Endothelial cell of umbilical vein (primary cell): Measurements from ENCODE around the gene MACROD2. TPM values are rescaled to one million over a fixed set of nuclear protein-coding genes. Genes with fewer than 3 reads are reported as not detected.

ENCODE experiments used
- BruUV-seq: library from RNA; stranded (reverse); fragments of 400-500 nt; replicated peaks from 2 replicates; lab custom pipeline; 2021; lab: Mats Ljungman, UMichigan
- CTCF ChIA-PET: fragments of 300-600, 350-600 bp; sonication (Branson Sonifier 250); formaldehyde crosslinking; loops from one replicate; lab custom pipeline; 2021; ENCODE audit warnings: antibody characterized with exemption, inconsistent platforms; lab: Charles Lee
- POLR2A ChIA-PET: fragments of 300-600, 350-600 bp; sonication (Branson Sonifier 250); formaldehyde crosslinking; loops from one replicate; lab custom pipeline; 2021; ENCODE audit warnings: antibody characterized with exemption, inconsistent platforms; lab: Charles Lee
- DNase-seq: peaks from one replicate; pipeline ENCODE4 v3.0.0-alpha.2; 2011; ENCODE audit warnings: low read depth, low spot score
- FAIRE-seq: peaks from 2 replicates; lab custom pipeline; 2011; peaks lifted over from hg19 to GRCh38; lab: Jason Lieb, UNC
- H2AFZ ChIP-seq: 2 replicates; pipeline ENCODE4 v1.6.0; 2012; ENCODE audit warnings: low read depth, low read length, control low read depth, inconsistent platforms
- H3K27ac ChIP-seq: 2 replicates; pipeline ENCODE4 v1.5.1; 2011; ENCODE audit warnings: low read depth, mild to moderate bottlenecking, control low read depth, low read length, moderate library complexity; ENCODE audit not compliant: insufficient read depth
- H3K27me3 ChIP-seq, 2 experiments: 2 replicates each; pipeline versions ENCODE4 v1.6.0 to v1.6.1; 2011; ENCODE audit warnings: low read length in 2 of 2, mixed read lengths in 1 of 2; ENCODE audit not compliant: control insufficient read depth in 2 of 2, insufficient read depth in 2 of 2
- H3K36me3 ChIP-seq, 2 experiments: 2 replicates in 1 of 2; 3 replicates in 1 of 2; pipeline ENCODE4 v1.5.1; 2011; ENCODE audit warnings: low read length in 2 of 2, mild to moderate bottlenecking in 1 of 2, moderate library complexity in 1 of 2; ENCODE audit not compliant: control insufficient read depth in 2 of 2, insufficient read depth in 2 of 2; ENCODE audit errors: extremely low read depth in 1 of 2
- H3K4me1 ChIP-seq: 3 replicates; pipeline ENCODE4 v1.5.1; 2011; ENCODE audit warnings: mild to moderate bottlenecking, low read length; ENCODE audit not compliant: control insufficient read depth, insufficient read depth; ENCODE audit errors: extremely low read depth
- H3K4me2 ChIP-seq: 2 replicates; pipeline ENCODE4 v1.6.1; 2011; ENCODE audit warnings: low read length, control low read depth, mixed read lengths; ENCODE audit not compliant: insufficient read depth
- H3K4me3 ChIP-seq, 3 experiments: fragments of 200-600 bp in 1 of 3; sonication (generic), shearing (Covaris generic) in 1 of 3; replicated peaks in 1 of 3; 2 replicates each; pipeline ENCODE4 v1.5.1; 2011 to 2016; ENCODE audit warnings: control low read depth in 3 of 3, low read length in 3 of 3, mild to moderate bottlenecking in 2 of 3, inconsistent platforms in 1 of 3, low read depth in 1 of 3, moderate library complexity in 1 of 3; ENCODE audit not compliant: insufficient read depth in 1 of 3
- H3K79me2 ChIP-seq: 2 replicates; pipeline ENCODE4 v1.6.0; 2012; ENCODE audit warnings: low read length, inconsistent platforms; ENCODE audit not compliant: control insufficient read depth, insufficient read depth
- H3K9ac ChIP-seq: replicated peaks from 2 replicates; pipeline ENCODE3; 2011; ENCODE audit warnings: low read length, control low read depth; ENCODE audit not compliant: insufficient read depth; ENCODE audit errors: extremely low read depth
- H3K9me1 ChIP-seq: replicated peaks from 3 replicates; pipeline ENCODE4 v1.6.0; 2011; ENCODE audit warnings: mild to moderate bottlenecking, low read length; ENCODE audit not compliant: control insufficient read depth, insufficient read depth; ENCODE audit errors: extremely low read depth
- H3K9me3 ChIP-seq: replicated peaks from 2 replicates; pipeline ENCODE4 v1.5.1; 2012; ENCODE audit warnings: low read length, inconsistent platforms; ENCODE audit not compliant: control insufficient read depth, insufficient read depth
- H4K20me1 ChIP-seq: replicated peaks from 2 replicates; pipeline ENCODE3; 2011; ENCODE audit warnings: mild to moderate bottlenecking, low read length; ENCODE audit not compliant: control insufficient read depth, insufficient read depth; ENCODE audit errors: extremely low read depth
- CTCF ChIP-seq, 2 donors: IDR thresholded peaks; 1 replicate in 1 of 2; 2 replicates in 1 of 2; pipeline ENCODE4 v1.5.1; 2011; ENCODE audit warnings: low read length in 2 of 2, mild to moderate bottlenecking in 2 of 2, moderate library complexity in 2 of 2, control low read depth in 1 of 2, inconsistent platforms in 1 of 2, low read depth in 1 of 2; ENCODE audit not compliant: insufficient read depth in 1 of 2; ENCODE audit errors: extremely low read depth in 1 of 2
- EZH2 ChIP-seq: IDR thresholded peaks from 2 replicates; pipeline ENCODE4 v1.6.1; 2012; ENCODE audit warnings: borderline replicate concordance, low read depth, mild to moderate bottlenecking, moderate library complexity, low read length, inconsistent platforms; ENCODE audit not compliant: severe bottlenecking
- FOS ChIP-seq: IDR thresholded peaks from 2 replicates; pipeline ENCODE4 v1.6.1; 2011; ENCODE audit warnings: mild to moderate bottlenecking, low read length, moderate library complexity, borderline replicate concordance; ENCODE audit not compliant: insufficient read depth
- GATA2 ChIP-seq: IDR thresholded peaks from 2 replicates; pipeline ENCODE4 v1.7.0; 2011; ENCODE audit warnings: low read depth, mild to moderate bottlenecking, moderate library complexity, mixed read lengths, low read length; ENCODE audit not compliant: insufficient read length, insufficient read depth
- JUN ChIP-seq: IDR thresholded peaks from 2 replicates; pipeline ENCODE4 v1.6.1; 2011; ENCODE audit warnings: borderline replicate concordance, low read depth; ENCODE audit not compliant: insufficient read length, insufficient read depth
- MYC ChIP-seq: IDR thresholded peaks from one replicate; pipeline ENCODE4 v1.6.1; 2011; ENCODE audit warnings: mild to moderate bottlenecking, low read depth, low read length
- POLR2A ChIP-seq: IDR thresholded peaks from 2 replicates; pipeline ENCODE4 v1.6.1; 2012; ENCODE audit warnings: low read depth, mild to moderate bottlenecking, control low read depth, low read length
- POLR2AphosphoS5 ChIP-seq: IDR thresholded peaks from 2 replicates; pipeline ENCODE4 v1.6.1; 2012; ENCODE audit warnings: low read depth, mild to moderate bottlenecking, control low read depth, low read length, moderate library complexity; ENCODE audit not compliant: insufficient read depth
- dilution Hi-C: fragments of 300-500 bp; cut with MboI; formaldehyde crosslinking; loops from one replicate; pipeline ENCODE4 v1.15.0; 2019; ENCODE audit warnings: low sequenced_read_pairs; ENCODE audit not compliant: extremely low pct_ligation_motif_present
- intact Hi-C: fragments of 100-400 bp; cut with micrococcal nuclease; formaldehyde crosslinking; loops from one replicate; pipeline ENCODE4 v1.10.0; 2022
- polyA plus RNA-seq, 4 experiments: library from polyadenylated mRNA; depleted of rRNA in 3 of 4; stranded (reverse) in 3 of 4; unstranded in 1 of 4; fragments of >200 nt; gene quantifications; 2 replicates each; pipeline versions ENCODE4 v1.2.1 to v1.2.3, GENCODE V29; 2011 to 2012; ENCODE audit warnings: missing spikeins in 1 of 4
- total RNA-seq: library from RNA; stranded (reverse); gene quantifications from 2 replicates; pipeline ENCODE4 v1.2.3, GENCODE V29; 2021
- TF ChIP-seq, protein P1 (sequence below): IDR thresholded peaks from 2 replicates; pipeline ENCODE4 v1.6.1; 2011; ENCODE audit not compliant: insufficient read depth, insufficient read length

Gene MACROD2
- total and polyA plus RNA-seq, 2 donors (not counting 3 experiments of a cell fraction or from before 2014, with no cell fraction given), result 0.11 to 0.73 TPM

GRCh38 chr20:15422966-15423365, 1427.7 kb downstream of the MACROD2 start:
- no peak overlapping the region for H3K27ac ChIP-seq
- H3K4me3 ChIP-seq, result no peak overlapping the region
- H3K27me3 ChIP-seq, result no peaks in the 10 kb centered on the region
- no peaks in the 10 kb centered on the region for H3K4me1 ChIP-seq
- no peaks in the 10 kb centered on the region for H3K79me2 ChIP-seq
- DNase-seq (no peak), FAIRE-seq (no peak)
- no peak for TF ChIP-seq FOS
- no peak for TF ChIP-seq GATA2
- no peak for TF ChIP-seq JUN
- no peak for TF ChIP-seq EZH2
- no peak for TF ChIP-seq POLR2A
- no peak for TF ChIP-seq POLR2AphosphoS5
- no peak for TF ChIP-seq CTCF (IDR thresholded peaks at IDR 0.05; ENCODE audit: extremely low read depth in 1 of 2, insufficient read depth in 1 of 2, low read depth in 1 of 2, low read length in 2 of 2)
- TF ChIP-seq, protein P1, sequence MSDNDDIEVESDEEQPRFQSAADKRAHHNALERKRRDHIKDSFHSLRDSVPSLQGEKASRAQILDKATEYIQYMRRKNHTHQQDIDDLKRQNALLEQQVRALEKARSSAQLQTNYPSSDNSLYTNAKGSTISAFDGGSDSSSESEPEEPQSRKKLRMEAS, result no peak
- TF ChIP-seq MYC, result no peak
- no peaks in the 10 kb centered on the region for H3K9me3 ChIP-seq
- no peaks in the 10 kb centered on the region for H3K36me3 ChIP-seq
- BruUV-seq, result no TSS peak
- dilution Hi-C loops, result no loop called here
- H4K20me1 ChIP-seq, result no peaks in the 10 kb centered on the region
- intact Hi-C loops, result no loop called here
- no peak overlapping the region for H3K4me2 ChIP-seq
- H3K9me1 ChIP-seq, result no peaks in the 10 kb centered on the region
- ChIA-PET CTCF (no interaction called here), POLR2A (no interaction called here)
- H2AFZ ChIP-seq, result no peak overlapping the region
- H3K9ac ChIP-seq, result no peak overlapping the region
